Omental fat pad (tissue), 4 donors: ENCODE results near the gene AFAP1. TPM values are rescaled to one million over a fixed set of nuclear protein-coding genes. Genes with fewer than 3 reads are reported as not detected.

Experiments used
- ATAC-seq: fragments of 150-250 bp; one replicate; pipeline ENCODE4 v1.9.1; 2016; ENCODE audit warnings: mild to moderate bottlenecking, moderate library complexity; ENCODE audit not compliant: low FRiP score
- DNase-seq: peaks from one replicate; pipeline ENCODE4 v3.0.0-alpha.2; 2019; ENCODE audit warnings: low spot score
- total RNA-seq, 4 donors: library from RNA; depleted of rRNA; stranded (reverse); fragments of >200 nt; gene quantifications; one replicate each; pipeline ENCODE4 v1.1.0, GENCODE V29; 2016
- TF ChIP-seq, protein P1 (sequence below), 3 donors: fragments of 450-650 bp; IDR thresholded peaks; one replicate each; pipeline ENCODE4 v1.5.1; 2016 to 2017; ENCODE audit warnings: antibody characterized with exemption in 3 of 3, mild to moderate bottlenecking in 3 of 3, moderate library complexity in 2 of 3

Gene AFAP1
- total RNA-seq, 4 donors from 2014 or later = 24.6 to 35.5 (median 26.9) TPM

GRCh38 chr4:7902101-7902553 lies 37.5 kb downstream of the AFAP1 start:
- ATAC-seq = no peak
- no peak for DNase-seq
- TF ChIP-seq, protein P1, sequence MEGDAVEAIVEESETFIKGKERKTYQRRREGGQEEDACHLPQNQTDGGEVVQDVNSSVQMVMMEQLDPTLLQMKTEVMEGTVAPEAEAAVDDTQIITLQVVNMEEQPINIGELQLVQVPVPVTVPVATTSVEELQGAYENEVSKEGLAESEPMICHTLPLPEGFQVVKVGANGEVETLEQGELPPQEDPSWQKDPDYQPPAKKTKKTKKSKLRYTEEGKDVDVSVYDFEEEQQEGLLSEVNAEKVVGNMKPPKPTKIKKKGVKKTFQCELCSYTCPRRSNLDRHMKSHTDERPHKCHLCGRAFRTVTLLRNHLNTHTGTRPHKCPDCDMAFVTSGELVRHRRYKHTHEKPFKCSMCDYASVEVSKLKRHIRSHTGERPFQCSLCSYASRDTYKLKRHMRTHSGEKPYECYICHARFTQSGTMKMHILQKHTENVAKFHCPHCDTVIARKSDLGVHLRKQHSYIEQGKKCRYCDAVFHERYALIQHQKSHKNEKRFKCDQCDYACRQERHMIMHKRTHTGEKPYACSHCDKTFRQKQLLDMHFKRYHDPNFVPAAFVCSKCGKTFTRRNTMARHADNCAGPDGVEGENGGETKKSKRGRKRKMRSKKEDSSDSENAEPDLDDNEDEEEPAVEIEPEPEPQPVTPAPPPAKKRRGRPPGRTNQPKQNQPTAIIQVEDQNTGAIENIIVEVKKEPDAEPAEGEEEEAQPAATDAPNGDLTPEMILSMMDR (IDR thresholded peaks at IDR 0.05) = no peak

GRCh38 chr4:7901311-7901885 lies 38.3 kb downstream of the AFAP1 start:
- no peak for DNase-seq
- TF ChIP-seq, protein P1 (IDR thresholded peaks at IDR 0.05) = no peak
- ATAC-seq = no peak

GRCh38 chr4:7900334-7900909 lies 39.2 kb downstream of the AFAP1 start:
- ATAC-seq (no peak), DNase-seq (no peak)
- TF ChIP-seq, protein P1 (IDR thresholded peaks at IDR 0.05) = no peak

GRCh38 chr4:7899184-7899869 lies 40.3 kb downstream of the AFAP1 start:
- ATAC-seq = no peak
- no peak for DNase-seq
- TF ChIP-seq, protein P1 (IDR thresholded peaks at IDR 0.05) = no peak

DNA sequence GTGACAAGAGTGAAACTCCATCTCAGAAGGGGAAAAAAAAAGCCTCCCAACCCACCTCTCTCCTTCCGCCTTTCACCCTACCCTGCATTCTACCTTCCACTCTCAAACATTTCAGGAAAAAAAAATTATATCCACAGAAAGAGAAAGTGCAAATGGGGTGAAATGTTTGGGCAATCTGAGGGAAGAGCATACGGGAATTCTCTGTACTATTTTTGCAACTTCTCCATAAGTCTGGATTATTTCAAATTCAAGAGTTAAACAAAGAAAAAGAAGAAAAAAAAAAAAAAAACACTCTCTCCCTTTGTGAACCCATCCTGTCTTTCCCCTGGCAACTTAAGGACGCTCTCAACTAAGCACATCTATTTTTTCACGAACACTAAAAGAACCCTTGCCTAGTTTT lies 41.3 kb downstream of the AFAP1 start:
- TF ChIP-seq, protein P1 (IDR thresholded peaks at IDR 0.05) = no peak
- DNase-seq (no peak), ATAC-seq (no peak)

GRCh38 chr4:7897811-7898210 lies 41.9 kb downstream of the AFAP1 start:
- TF ChIP-seq, protein P1 (IDR thresholded peaks at IDR 0.05) = no peak
- ATAC-seq = no peak
- no peak for DNase-seq
